Measurements from ENCODE around the gene PDSS1. TPM values are rescaled to one million over a fixed set of nuclear protein-coding genes. Genes with fewer than 3 reads are reported as not detected.
A peak's percentile ranks its signal among the peaks of the same experiment; 100 is the strongest.

PDSS1 gene
- total RNA-seq, 3 donors from 2014 or later: 37.4 to 45.6 (median 43.5) TPM

- H3K9me3 Mint-ChIP-seq: no peaks in the 10 kb centered on the region
- peaks cover 22% of the 10 kb centered on the region for H3K36me3 Mint-ChIP-seq (ENCODE audit: insufficient read depth)
- peaks cover 1% of the 10 kb centered on the region for H3K4me1 Mint-ChIP-seq (ENCODE audit: low read depth)
- H3K27me3 Mint-ChIP-seq (ENCODE audit: low read depth): no peaks in the 10 kb centered on the region
- H3K4me3 Mint-ChIP-seq: no peak overlapping the region
- ATAC-seq (no peak), DNase-seq (no peak)
Observed at GRCh38 chr10:26714415-26715136, 17.1 kb downstream of the PDSS1 start.

- ATAC-seq: no peak
- Mint-ChIP-seq H3K9me3 (no peaks in the 10 kb centered on the region), H3K36me3 (ENCODE audit: insufficient read depth) (peaks cover 25% of the 10 kb centered on the region), H3K27me3 (ENCODE audit: low read depth) (no peaks in the 10 kb centered on the region), H3K4me1 (ENCODE audit: low read depth) (peaks cover 3% of the 10 kb centered on the region), H3K4me3 (no peak overlapping the region)
- DNase-seq: no peak
Observed at GRCh38 chr10:26715137-26715487, 17.6 kb downstream of the PDSS1 start.

- no peak for ATAC-seq
- Mint-ChIP-seq H3K4me3 (no peak overlapping the region), H3K9me3 (no peaks in the 10 kb centered on the region), H3K4me1 (ENCODE audit: low read depth) (peaks cover 10% of the 10 kb centered on the region), H3K36me3 (ENCODE audit: insufficient read depth) (peaks cover 26% of the 10 kb centered on the region), H3K27me3 (ENCODE audit: low read depth) (no peaks in the 10 kb centered on the region)
- no peak for DNase-seq
Observed at GRCh38 chr10:26717476-26717875, 20.0 kb downstream of the PDSS1 start.

- Mint-ChIP-seq H3K4me3 (no peak overlapping the region), H3K4me1 (ENCODE audit: low read depth) (peaks cover 13% of the 10 kb centered on the region), H3K36me3 (ENCODE audit: insufficient read depth) (peaks cover 27% of the 10 kb centered on the region), H3K27me3 (ENCODE audit: low read depth) (no peaks in the 10 kb centered on the region), H3K9me3 (no peaks in the 10 kb centered on the region)
- ATAC-seq (peak; percentile 65 to 86), DNase-seq (no peak)
Observed at GRCh38 chr10:26721561-26721960, 24.1 kb downstream of the PDSS1 start.

- no peaks in the 10 kb centered on the region for H3K9me3 Mint-ChIP-seq
- H3K4me1 Mint-ChIP-seq (ENCODE audit: low read depth): peaks cover 13% of the 10 kb centered on the region
- H3K36me3 Mint-ChIP-seq (ENCODE audit: insufficient read depth): peaks cover 32% of the 10 kb centered on the region
- H3K4me3 Mint-ChIP-seq: no peak overlapping the region
- DNase-seq: no peak
- H3K27me3 Mint-ChIP-seq (ENCODE audit: low read depth): no peaks in the 10 kb centered on the region
- ATAC-seq: no peak
Observed at GRCh38 chr10:26723016-26723415, 25.5 kb downstream of the PDSS1 start.

- Mint-ChIP-seq H3K4me1 (ENCODE audit: low read depth) (peaks cover 11% of the 10 kb centered on the region), H3K36me3 (ENCODE audit: insufficient read depth) (peaks cover 26% of the 10 kb centered on the region), H3K4me3 (no peak overlapping the region), H3K27me3 (ENCODE audit: low read depth) (no peaks in the 10 kb centered on the region), H3K9me3 (no peaks in the 10 kb centered on the region)
- peak; percentile 36 for DNase-seq
- peak in 1 of 2 donors; percentile 59 for ATAC-seq
Observed at GRCh38 chr10:26725837-26726727, 28.6 kb downstream of the PDSS1 start.

- Mint-ChIP-seq H3K4me1 (ENCODE audit: low read depth) (peaks cover 3% of the 10 kb centered on the region), H3K9me3 (no peaks in the 10 kb centered on the region), H3K27me3 (ENCODE audit: low read depth) (no peaks in the 10 kb centered on the region), H3K36me3 (ENCODE audit: insufficient read depth) (peaks cover 24% of the 10 kb centered on the region), H3K4me3 (no peak overlapping the region)
- DNase-seq: no peak
- ATAC-seq: no peak
Observed at GRCh38 chr10:26727005-26727404, 29.5 kb downstream of the PDSS1 start.

GRCh38 chr10:26728957-26729356, 31.5 kb downstream of the PDSS1 start:
- Mint-ChIP-seq H3K4me1 (ENCODE audit: low read depth) (peaks cover 3% of the 10 kb centered on the region), H3K4me3 (no peak overlapping the region), H3K27me3 (ENCODE audit: low read depth) (no peaks in the 10 kb centered on the region), H3K36me3 (ENCODE audit: insufficient read depth) (peaks cover 28% of the 10 kb centered on the region), H3K9me3 (no peaks in the 10 kb centered on the region)
- no peak for ATAC-seq
- no peak for DNase-seq

- Mint-ChIP-seq H3K9me3 (no peaks in the 10 kb centered on the region), H3K36me3 (ENCODE audit: insufficient read depth) (peaks cover 26% of the 10 kb centered on the region), H3K4me1 (ENCODE audit: low read depth) (peaks cover 3% of the 10 kb centered on the region), H3K4me3 (no peak overlapping the region), H3K27me3 (ENCODE audit: low read depth) (no peaks in the 10 kb centered on the region)
- no peak for ATAC-seq
- DNase-seq: no peak
Observed at GRCh38 chr10:26729395-26729794, 31.9 kb downstream of the PDSS1 start.

GRCh38 chr10:26730552-26730951, 33.1 kb downstream of the PDSS1 start:
- peaks cover 31% of the 10 kb centered on the region for H3K36me3 Mint-ChIP-seq (ENCODE audit: insufficient read depth)
- H3K9me3 Mint-ChIP-seq: no peaks in the 10 kb centered on the region
- DNase-seq: no peak
- no peaks in the 10 kb centered on the region for H3K27me3 Mint-ChIP-seq (ENCODE audit: low read depth)
- no peak overlapping the region for H3K4me3 Mint-ChIP-seq
- peaks cover 3% of the 10 kb centered on the region for H3K4me1 Mint-ChIP-seq (ENCODE audit: low read depth)
- ATAC-seq: no peak

GRCh38 chr10:26733750-26734568, 36.5 kb downstream of the PDSS1 start:
- H3K36me3 Mint-ChIP-seq (ENCODE audit: insufficient read depth): peaks cover 29% of the 10 kb centered on the region
- H3K9me3 Mint-ChIP-seq: no peaks in the 10 kb centered on the region
- H3K4me3 Mint-ChIP-seq: no peak overlapping the region
- no peaks in the 10 kb centered on the region for H3K27me3 Mint-ChIP-seq (ENCODE audit: low read depth)
- DNase-seq (no peak), ATAC-seq (no peak)
- H3K4me1 Mint-ChIP-seq (ENCODE audit: low read depth): peaks cover 19% of the 10 kb centered on the region

GRCh38 chr10:26735435-26735834, 37.9 kb downstream of the PDSS1 start:
- ATAC-seq (no peak), DNase-seq (no peak)
- Mint-ChIP-seq H3K4me3 (no peak overlapping the region), H3K36me3 (ENCODE audit: insufficient read depth) (peaks cover 33% of the 10 kb centered on the region), H3K27me3 (ENCODE audit: low read depth) (no peaks in the 10 kb centered on the region), H3K9me3 (no peaks in the 10 kb centered on the region), H3K4me1 (ENCODE audit: low read depth) (peaks cover 26% of the 10 kb centered on the region)

- peak; percentile 83 for ATAC-seq
- Mint-ChIP-seq H3K4me1 (ENCODE audit: low read depth) (peaks cover 32% of the 10 kb centered on the region), H3K36me3 (ENCODE audit: insufficient read depth) (peaks cover 45% of the 10 kb centered on the region), H3K9me3 (no peaks in the 10 kb centered on the region), H3K27me3 (ENCODE audit: low read depth) (no peaks in the 10 kb centered on the region), H3K4me3 (no peak overlapping the region)
- DNase-seq: no peak
Observed at GRCh38 chr10:26737730-26738129, 40.2 kb downstream of the PDSS1 start.

- no peak overlapping the region for H3K4me3 Mint-ChIP-seq
- no peaks in the 10 kb centered on the region for H3K27me3 Mint-ChIP-seq (ENCODE audit: low read depth)
- DNase-seq (no peak), ATAC-seq (no peak)
- H3K9me3 Mint-ChIP-seq: no peaks in the 10 kb centered on the region
- peaks cover 32% of the 10 kb centered on the region for H3K4me1 Mint-ChIP-seq (ENCODE audit: low read depth)
- H3K36me3 Mint-ChIP-seq (ENCODE audit: insufficient read depth): peaks cover 50% of the 10 kb centered on the region
Observed at GRCh38 chr10:26738301-26738911, 40.9 kb downstream of the PDSS1 start.

Measured in activated T-cell treated with anti-CD3 and anti-CD28 coated beads, Interleukin-2, amount 50 U/mL, for 4 hours (primary cell).